Measurements from ENCODE around the gene RBM7. TPM values are rescaled to one million over a fixed set of nuclear protein-coding genes. Genes with fewer than 3 reads are reported as not detected.

RBM7 gene
- total RNA-seq, 1 donor from 2014 or later = 8.7 TPM

DNA sequence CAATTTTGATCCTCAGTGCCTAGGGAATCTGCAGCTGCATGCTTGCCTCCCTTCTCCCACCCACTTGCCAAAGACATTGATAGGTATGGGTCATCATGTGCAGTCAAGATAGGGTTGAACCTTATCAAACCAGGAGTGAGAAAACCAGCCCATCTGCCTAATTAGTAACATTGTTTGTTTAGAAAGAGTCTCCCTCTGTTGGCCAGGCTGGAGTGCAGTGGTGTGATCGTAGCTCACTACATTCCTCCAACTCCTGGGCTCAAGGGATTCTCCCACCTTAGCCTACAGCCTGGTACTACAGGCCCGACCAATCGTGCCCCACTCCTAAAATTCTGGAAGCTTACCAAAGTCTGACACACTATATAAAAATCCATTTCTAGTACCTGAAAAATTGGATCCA is 4.7 kb upstream of the RBM7 start:
- DNase-seq (ENCODE audit: low spot score) = no peak
- no peak for ATAC-seq

DNA sequence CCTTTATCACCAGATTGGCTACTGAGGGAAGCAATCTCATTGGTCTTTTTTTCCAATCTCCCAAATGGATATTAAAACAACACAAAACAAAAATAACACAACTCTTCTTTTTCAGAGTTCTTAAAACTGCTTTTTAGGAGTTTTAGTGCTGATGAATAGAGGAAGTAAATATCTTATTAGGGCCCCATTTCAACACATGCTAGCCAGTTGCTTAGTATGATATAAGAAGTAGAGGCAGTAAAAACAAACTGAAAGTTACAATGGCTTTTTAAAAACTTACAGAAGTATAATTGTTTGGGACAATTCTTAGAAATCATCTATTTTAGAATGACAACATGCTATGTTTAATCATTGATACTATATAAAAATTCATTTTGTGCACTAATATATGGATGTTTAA is 3.5 kb upstream of the RBM7 start:
- ATAC-seq (no peak), DNase-seq (ENCODE audit: low spot score) (no peak)

DNA sequence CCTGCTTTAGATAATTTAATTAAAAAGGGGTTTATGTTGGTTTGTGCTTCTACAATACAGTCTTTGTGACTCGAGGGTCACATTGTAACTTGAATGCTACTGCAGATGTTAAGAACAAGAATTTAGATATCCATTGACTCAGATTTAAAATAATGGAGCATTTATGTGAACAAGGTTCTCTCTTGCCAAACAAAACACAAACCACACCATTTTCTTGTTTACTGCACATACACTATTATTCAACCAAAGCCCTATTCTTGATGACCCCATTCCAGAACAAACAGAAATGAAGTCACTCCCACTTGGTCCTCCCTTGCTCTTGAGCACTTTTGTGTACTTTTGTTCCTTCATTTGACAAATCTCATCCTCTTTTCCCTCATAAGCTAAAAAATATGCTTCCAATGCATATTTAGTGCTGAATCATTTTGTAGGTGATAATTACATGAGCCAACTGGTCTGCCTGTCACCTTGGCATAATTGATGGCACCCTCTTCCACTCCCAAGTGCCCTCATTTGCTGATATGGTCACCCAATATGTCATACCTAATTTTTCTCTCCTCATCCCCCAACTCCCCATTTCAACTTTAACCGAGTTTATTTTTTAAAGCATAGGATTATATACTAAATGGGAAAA is 3.0 kb upstream of the RBM7 start:
- no peak for ATAC-seq

DNA sequence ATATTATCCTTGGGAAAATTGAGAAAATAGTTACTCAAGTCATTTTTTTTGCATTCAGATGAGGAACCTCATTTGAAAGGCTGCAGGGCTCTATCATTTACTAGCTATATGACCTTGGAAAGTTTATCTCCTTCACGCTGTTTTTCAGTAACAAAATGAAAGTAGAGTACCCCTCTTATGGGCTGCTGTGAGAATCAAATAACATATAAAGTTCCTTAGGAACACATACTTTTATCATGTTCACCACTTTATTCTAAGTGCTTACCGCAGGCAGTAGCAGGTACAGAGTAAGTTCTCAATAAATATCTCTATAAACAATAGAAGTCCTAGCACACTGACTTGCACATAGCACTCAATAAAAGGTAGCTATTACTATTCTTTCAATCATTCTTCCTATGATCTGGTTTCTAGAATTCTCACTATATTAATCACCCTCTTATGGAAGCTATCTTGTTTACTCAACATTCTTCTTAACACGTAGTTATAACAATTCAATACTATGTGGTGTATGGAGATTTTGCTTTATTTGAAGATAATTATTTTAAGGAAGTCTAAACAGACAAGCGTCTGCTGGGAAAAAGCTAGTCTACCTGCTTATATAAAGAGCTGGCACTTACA is 2.1 kb upstream of the RBM7 start:
- no peak for ATAC-seq
- no peak for DNase-seq (ENCODE audit: low spot score)

More for the DNA sequence above, 3.0 kb upstream of the RBM7 start:
- DNase-seq (ENCODE audit: low spot score) = no peak

DNA sequence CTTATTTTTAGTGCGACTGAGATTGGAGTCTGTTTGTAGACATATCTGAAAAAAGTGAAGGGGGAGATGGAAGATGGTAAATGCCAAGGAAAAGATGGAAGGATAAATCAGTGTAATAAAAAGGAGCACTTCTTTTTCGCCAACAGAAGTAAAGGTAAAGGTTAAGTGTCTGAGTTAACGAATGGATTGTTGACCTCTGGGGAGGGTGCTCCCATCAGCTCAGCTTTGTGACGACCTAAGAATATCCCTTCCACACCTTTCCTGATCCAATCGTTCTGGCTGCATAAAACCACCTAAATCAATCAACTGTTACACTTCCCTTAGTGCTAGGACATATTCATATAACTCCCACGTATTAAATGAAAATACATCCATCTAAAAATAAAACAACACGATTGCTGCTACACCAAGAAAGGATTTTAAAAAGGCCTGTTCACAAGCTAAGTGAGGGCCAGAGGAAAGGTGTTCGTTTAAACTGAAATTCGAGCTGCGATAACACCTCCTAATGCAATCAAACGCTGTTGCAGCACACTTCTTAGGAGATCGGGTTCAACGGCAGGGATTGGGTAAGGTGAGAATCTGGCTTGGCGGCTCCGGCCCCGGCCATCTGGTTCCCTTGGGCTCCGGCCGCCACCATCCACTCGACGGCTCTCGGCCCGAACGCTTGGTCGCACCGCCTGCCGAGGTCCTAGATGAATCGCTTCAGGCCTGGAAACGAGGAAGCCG is 813 bp upstream of the RBM7 start:
- DNase-seq (ENCODE audit: low spot score) = no peak
- ATAC-seq = peak; percentile 63

DNA sequence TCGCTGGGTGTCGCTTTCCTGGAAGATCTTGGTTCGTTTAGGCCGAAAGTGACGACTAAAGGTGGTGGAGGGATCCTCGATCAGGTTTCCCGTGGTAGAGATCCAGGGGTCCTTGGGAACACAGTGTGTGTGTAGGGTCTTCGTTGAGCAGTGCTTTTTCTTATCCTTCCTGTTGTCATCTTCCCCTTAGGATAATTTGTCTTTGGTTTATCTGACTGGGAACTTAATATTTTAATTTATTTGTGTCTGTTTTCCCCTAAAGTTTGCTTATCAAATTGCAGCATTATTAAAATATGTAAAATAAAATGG is 403 bp downstream of the RBM7 start:
- DNase-seq (ENCODE audit: low spot score) = no peak

DNA sequence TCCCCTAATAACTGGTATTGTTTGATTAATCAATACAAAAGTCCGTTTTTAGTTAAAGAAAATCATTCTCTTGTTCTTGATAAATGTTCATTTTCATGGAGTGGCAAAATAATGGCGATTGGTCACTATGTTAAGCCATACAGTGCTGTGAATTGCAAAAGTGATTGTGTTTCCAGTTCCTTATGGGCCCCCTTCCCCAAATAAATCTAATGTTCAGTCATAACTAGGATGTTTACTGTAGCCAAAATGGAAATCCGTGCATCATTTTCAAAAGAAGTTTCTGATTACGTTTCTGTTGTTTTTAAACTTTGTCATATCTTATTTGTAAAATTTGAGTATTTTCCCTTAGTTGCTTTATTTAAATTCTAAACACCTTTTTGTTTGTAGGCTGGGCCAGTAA is 845 bp downstream of the RBM7 start:
- DNase-seq (ENCODE audit: low spot score) (no peak), ATAC-seq (no peak)

More for the DNA sequence above, 403 bp downstream of the RBM7 start:
- no peak for ATAC-seq

DNA sequence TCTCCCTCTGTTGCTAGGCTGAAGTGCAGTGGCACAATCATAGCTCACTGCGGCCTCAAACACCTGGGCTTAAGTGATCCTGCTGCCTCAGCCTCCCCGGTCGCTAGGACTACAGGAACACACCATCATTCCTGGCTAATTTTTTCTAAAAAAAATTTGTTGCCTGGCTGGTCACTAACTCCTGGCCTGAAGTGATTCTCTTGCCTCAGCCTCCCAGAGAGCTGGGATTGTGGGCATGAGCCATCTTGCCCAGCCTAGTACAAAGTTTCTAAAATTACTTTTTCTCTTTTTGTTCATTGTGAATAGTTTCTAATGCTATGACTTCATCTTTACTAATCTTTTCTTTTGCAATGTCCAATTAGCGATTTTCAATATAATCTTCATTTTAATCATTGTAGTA is 12.5 kb downstream of the RBM7 start:
- ATAC-seq = no peak
- DNase-seq (ENCODE audit: low spot score) = no peak

DNA sequence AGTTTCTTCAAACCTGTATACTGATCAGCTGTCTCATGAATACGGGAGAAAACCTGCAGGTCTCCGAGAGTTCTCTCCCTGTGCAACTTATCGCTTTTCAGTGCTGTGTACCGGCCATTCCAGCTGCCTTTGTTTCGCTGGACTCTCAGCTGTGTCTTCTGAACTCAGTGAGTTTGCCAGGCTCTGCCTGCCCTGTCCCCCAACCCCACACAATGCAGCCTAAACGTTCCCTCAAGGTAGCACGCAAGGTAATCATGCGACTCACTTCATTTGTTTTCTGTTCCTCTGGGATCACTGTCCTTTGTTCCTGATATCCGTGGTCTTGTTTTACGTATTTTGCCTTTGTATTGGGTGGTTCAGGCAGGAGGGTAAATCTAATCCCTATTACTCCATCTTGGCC is 13.5 kb downstream of the RBM7 start:
- ATAC-seq (no peak), DNase-seq (ENCODE audit: low spot score) (no peak)

DNA sequence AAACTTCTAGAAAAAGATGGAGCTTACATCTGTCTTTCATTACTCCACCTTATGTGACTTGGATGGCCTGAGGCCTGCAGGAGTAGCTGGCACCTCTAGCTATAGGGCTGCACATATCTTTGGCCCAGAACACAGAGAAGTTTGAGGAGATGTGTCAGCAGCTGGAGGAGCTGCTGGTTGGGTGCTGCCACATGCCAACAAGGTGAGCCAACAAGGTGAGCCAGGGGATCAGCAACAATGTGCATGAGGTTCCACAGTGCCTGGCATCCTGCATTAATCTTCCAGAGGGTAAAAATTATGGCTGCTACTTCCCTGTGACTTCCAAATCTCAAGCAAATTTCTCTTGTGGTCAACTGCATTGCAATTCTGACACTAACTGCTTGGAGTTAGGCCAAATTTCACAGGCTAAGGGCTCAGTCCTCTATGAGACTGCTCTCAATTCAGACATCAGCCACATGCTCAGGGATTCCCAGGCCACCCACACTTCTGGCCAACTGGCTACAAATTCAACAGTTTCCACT is 16.0 kb downstream of the RBM7 start:
- DNase-seq (ENCODE audit: low spot score) = no peak

DNA sequence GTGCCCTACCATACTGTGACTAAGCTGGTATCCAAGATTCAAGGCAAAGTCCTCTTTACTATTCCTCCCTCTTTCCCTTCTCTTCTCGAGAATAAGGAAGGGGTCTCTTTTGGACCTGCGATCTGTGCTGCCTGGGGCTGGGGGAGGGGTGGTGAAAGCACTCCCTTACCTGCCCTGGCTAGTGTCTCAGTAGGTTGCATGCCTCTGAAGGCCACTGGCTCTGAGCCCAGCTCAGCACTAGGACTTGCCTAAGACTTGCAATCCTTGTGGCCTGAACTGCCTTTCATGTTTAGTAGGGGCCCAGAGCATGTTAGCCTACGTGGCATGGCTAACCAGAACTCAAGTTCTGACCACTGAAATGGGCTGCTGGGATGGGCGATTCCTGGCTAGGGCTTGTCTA is 25.8 kb downstream of the RBM7 start:
- ATAC-seq (peak; percentile 80), DNase-seq (ENCODE audit: low spot score) (peak; percentile 48)

More for the DNA sequence above, 16.0 kb downstream of the RBM7 start:
- ATAC-seq = no peak

DNA sequence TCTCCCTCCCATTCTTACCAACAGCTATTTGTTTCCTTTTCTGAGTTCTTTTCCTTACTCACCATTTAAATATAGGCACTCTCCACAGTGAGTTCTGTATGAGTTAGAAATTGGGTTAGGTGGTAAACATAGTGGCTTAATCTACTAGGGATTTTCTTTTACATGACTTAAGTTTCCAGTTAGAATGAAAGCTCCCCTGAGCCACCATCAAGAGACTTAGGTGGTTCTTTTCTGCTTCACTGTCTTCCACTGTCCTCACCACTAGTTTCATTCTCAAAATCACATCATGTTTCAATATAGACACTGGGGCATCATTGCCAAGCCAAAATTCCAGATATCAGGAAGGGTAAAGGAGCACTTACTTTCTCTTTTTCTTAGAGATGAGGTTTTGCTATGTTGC is 29.8 kb downstream of the RBM7 start:
- ATAC-seq = no peak
- DNase-seq (ENCODE audit: low spot score) = no peak

DNA sequence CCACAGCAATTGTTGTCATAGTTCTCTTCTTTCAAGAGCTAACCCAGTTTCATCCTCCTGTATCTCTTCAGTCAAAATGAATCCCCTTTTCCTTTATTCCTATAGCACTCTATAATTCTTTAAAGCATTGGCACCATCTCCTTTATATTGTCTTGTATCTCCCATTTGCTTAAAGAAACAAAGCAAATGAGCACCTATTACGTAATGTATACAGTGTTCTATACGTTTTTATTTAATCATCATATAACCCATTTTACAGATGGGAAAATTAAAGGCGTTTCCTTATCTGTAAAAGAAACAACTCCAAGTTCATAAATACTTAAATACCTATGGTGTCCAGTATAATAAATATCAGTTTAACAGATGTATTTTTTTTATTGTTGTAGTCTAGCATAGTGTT is 32.4 kb downstream of the RBM7 start:
- DNase-seq (ENCODE audit: low spot score) = no peak
- no peak for ATAC-seq

DNA sequence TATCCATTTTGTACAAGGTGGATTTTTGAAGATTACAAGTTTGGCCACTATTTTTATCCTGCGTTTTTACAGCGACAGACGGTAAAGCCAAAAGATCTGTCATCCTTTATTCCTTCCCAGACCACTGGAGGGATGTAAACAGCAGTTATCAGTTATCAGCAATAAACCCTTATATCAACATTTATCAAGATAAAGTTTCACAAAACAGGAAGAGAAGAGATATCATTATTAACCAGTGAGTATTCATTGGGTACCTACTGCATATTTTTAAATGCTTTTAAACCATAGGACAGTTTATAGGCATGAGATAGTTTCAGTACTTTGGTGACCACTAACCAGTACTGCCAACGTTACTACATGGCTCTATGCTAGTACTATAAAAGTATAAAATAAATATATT is 32.9 kb downstream of the RBM7 start:
- ATAC-seq (no peak), DNase-seq (ENCODE audit: low spot score) (no peak)

DNA sequence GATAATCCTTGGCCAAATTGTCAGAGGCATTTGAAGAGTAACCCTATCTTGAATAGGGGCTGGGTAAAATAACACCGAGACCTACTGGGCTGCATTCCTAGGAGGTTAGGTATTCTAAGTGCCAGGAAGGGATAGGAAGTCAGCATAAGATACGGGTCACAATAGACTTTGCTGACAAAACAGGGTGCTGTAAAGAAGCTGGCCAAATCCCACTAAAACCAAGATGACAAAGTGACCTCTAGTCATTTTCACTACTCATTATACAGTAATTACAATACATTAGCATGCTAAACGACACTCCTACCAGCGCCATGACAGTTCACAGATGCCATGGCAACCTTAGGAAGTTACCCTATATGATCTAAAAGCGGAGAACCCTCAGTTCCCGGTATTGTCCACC is 37.8 kb downstream of the RBM7 start:
- DNase-seq (ENCODE audit: low spot score) (no peak), ATAC-seq (no peak)

DNA sequence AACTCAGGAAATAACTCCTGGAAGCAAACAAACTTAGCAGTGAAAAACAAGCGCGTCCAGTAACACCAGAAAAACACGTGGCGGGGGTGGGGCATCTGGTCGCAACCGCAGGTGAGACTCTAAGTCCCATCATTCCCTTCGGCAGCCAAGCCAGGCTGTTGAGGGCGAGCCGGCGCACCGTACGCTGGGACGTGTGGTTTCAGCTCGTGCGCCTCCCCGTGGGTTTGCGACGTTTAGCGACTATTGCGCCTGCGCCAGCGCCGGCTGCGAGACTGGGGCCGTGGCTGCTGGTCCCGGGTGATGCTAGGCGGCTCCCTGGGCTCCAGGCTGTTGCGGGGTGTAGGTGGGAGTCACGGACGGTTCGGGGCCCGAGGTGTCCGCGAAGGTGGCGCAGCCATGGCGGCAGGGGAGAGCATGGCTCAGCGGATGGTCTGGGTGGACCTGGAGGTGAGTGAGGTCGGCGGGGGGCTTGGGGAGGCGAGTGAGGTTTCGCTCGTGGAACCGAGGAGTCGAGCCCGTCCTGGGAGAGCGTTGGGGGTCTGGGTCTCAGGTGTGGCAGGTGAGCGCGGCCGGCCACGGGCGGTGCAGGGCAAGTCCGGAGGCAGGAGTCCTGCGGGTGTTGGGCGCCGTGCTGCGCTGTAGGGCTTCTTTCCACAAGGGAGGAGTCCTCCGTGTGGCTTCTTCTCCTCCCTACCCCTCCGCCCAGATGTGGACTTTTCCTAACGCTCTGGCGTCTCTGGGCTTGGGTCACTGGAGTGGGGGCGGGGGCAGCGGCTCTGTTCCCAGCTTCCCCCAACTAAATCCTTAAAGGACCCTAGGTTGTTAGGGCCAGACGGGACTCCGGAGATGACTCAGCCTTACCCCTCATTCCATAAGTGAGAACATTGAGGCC is 39.0 kb downstream of the RBM7 start, which contains the start of gene REXO2:
TSS of gene REXO2 (plus strand) at position 239 of the 892 bp plus-strand sequence. CDS start at position 301, 62 bp downstream.
- peak; percentile 99 for ATAC-seq
- peak; percentile 97 for DNase-seq (ENCODE audit: low spot score)

DNA sequence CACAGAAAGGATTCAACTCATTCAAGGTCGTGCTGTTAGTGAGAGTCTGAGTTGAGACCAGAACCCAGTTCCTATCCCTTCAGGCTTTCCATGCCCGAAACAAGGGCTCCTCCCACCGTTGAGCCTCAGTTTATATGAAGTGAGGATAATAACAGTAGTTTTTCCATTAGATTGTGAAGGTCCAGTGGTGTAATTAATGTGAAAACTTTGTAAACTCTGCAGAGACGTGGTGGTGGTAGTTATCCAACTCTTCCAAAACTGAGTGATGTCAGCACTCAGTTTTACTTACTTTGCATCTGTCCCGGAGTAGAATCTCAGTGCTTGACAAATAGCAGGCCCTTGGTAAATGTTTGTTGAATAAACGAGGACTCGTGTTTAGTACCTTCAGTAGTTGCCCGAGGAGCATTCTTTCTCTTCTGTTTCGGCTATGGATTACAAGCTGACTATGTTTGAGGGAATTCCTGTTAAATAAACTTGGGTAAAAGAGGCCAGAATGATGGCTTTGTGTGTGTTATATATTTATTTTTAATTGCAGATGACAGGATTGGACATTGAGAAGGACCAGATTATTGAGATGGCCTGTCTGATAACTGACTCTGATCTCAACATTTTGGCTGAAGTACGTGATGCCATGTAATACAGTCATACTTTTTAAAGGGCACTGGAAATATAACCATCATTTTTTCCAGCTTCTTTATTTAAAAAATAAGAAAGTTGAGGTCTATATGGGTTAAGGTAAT is 39.8 kb downstream of the RBM7 start:
- ATAC-seq (peak; percentile 18), DNase-seq (ENCODE audit: low spot score) (no peak)

DNA sequence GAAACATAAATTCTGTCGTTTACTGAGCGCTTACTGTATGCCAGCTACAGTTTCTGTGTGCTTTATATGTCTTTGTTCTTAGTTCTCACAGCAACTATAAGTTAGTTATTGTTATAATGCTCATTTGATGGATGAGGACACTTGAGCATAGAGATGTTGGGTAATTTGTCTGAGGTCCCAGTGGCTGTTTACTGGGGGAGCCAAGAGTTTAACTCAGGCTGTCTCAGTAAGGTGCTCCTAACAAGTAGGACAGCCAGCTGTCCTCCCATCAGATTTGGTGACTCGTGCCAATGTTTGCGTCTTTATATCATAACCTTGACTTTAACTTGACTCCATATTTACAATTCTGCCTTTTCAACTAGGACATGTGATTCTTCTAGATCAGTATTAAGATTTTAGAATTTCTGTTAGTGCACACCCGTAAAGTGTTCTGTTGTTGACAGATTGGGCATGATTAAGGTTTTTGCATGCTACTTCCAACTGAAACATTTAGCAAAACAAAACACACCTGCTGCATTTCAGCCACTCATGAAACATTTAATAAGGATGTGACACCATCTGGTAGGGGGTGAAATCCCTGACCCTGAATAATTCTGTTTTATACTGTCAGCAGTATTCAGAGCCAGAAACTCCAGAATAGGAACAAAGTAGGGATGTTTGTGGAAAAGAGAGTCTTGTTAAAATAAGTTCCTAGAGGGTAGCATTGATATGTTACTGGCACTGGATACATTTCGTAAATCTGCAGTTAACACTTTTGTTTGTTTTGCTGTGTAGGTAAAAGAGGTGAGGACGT is 40.7 kb downstream of the RBM7 start:
- ATAC-seq (no peak), DNase-seq (ENCODE audit: low spot score) (no peak)

DNA sequence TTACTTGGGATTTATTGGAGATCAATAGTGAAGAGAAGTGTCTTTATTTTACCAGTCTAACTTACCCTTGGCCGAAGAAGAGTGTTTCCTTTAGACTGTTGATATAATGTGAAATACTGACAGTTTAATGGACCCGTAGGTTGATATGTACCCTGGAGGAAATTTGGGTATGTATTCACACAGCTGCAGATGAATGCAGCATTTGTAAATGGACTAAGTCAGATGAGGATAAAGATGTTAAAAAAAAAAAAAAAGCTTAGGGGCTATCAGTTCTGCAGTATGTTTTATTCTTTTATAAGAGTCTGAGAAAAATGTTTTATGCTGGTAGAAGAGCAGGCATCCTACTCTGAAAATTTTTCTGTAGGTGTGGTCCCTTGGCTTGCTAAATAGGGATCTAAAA is 41.5 kb downstream of the RBM7 start:
- ATAC-seq (no peak), DNase-seq (ENCODE audit: low spot score) (no peak)

DNA sequence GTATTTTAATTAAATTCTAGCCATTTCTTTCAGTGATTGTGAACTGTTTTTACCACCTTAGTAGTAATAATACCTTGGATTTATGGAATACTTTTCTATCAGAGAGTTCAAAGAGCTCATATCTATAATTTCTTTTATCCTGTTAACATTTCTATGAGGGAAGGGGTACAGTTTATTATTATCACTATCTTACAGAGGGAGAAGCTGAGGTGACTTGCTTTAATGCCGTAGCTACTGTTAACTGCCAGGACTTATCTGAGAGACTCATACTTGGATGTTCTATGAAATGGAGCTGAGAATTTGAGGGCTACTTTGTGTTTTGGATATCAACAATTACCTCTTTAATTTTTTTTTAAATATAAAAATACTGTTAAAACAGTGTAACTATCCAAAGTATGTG is 42.1 kb downstream of the RBM7 start:
- DNase-seq (ENCODE audit: low spot score) = no peak
- ATAC-seq = no peak
